NCI-H510A (cell line): ENCODE measurements around the gene NRXN2.

ENCODE experiments used
- DNase-seq: peaks from one replicate; lab custom pipeline; 2025; lab: John Stamatoyannopoulos, UW

Gene NRXN2

DNA sequence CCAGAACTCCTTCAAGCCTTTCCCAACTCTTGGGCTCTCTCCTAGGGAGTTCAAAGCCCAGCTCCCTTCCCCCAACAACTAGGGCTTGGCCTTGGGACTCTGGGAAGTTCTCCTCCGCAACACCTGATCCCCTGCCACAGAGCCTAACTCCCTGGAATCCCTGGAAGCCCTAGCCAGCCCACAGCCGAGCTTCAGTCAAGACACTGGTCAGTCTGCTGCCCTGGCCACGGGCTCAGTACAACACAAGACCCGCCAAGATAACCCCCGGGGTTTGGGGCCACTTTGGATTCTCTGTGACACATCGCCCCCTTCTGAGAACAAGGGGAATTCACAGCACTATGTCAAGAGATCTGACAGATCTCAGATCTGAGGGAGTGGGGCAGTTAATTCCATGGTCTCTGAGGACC, 73.7 kb downstream of the NRXN2 start:
- no peak for DNase-seq

DNA sequence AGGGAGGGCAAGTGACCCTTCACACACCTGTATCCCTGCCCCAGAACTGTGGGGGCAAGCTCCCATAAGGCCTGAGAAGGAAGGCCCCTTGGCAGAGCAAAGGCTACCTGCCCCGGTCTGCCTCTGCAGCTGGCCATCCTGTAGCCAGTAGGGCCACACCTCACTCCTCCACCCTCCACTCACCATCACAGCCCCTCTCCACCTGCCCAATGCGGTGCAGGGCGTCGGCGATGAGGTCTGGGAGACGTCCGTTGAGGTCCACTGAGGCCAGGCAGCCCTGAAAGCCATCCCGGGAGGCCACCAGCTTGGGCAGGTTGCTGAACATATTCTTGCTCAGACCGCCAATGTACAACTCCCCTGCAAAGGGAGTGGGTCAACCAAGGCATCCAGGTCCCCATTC, 74.4 kb downstream of the NRXN2 start:
- DNase-seq, result no peak

DNA sequence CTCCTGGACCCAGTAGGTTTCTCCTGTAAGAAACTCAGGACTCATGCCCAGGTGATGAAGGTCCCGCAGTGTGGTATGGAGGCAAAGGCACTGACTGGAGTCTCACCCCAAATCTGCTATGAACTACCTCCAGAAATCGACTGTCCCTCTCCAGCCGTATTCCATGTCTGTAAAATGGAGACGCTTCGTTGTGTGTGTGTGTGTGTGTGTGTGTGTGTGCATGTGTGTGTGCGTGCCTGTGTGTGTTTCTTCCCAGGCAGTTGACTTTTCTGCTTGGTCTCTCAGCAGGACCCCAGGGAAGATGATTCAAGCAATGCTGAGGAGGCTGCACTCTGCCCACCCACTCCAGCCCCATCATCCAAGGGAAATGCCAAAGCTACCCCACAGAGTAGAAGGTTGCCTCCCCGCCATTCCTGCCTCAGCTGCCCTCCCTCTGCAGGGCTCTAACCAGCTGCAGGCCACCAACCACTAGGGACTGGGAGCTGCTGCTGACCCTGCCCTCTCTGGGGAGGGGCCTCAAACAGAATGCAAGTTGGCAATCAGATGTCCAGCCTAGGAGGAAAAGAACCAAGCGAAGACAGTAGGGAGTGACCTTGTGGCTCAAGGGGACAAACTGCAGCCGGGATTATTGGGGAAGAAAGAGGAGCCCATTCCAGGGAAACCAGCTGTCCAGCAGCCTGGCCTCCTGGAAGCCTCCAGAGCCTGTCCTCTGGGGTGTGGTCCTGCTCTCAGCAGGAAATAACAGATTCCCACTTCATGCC, 75.8 kb downstream of the NRXN2 start:
- no peak for DNase-seq

DNA sequence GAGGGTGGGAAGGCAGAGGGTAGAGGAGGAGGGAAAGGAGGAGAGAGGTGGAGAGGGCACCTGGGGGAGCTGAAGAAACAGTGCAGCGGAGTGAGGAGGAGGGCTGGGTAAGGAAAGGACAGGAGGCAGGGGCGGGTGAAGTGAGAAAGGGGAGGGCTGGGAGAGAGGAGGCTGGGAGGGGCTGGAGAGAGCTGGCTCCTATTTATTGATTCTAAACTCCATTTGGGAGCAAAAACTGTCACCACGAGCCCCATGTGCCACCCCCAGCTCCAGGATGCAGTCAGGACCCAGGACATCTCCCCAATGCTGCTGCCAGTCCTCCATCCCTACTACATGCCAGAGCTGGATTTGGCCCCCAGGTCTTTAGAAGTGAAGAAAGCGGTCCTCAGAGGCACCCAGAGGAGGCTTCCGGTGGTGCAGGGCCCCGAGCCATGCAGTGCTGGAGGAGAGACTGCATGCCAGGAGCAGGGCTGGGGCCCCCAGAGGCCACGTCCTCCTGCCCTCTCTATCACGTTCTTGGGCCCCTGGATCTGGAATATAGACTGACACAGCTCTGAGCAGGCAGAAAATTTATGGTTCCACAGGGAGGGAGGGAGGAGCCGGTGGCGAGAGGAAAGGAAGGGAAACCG, 78.2 kb downstream of the NRXN2 start:
- no peak for DNase-seq

DNA sequence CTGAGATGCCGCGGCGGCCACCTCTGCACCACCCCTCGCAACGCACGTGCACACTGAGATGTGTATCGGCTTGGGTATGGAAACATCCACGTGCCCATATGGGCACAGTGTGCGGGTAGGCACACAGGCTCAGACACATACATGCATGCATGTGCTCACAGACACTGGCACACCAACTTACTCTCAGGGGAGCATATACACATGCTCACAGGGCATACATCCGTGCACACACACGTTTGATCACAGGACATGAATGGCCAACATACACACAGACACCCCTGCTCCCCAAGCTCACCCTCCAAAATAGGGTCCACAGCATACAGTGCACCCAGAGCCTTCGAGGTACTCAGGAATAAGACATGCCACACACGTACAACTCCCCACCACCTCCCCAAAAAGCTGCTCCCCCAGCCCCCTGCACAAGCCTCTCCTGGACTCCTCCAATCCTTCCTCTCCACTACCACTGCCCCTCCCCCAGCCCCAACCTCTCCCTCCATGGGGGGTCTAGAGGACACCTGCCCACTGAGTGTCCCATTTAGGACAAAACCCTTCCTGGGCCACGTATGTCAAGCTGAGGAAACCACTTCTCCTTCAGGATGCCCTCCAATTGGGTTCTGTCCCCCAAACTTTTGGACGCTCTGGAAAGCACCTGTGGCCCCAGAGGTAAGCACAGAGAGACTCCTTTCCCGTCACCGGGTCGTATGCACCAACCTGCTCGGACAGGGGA, 78.9 kb downstream of the NRXN2 start:
- no peak for DNase-seq

DNA sequence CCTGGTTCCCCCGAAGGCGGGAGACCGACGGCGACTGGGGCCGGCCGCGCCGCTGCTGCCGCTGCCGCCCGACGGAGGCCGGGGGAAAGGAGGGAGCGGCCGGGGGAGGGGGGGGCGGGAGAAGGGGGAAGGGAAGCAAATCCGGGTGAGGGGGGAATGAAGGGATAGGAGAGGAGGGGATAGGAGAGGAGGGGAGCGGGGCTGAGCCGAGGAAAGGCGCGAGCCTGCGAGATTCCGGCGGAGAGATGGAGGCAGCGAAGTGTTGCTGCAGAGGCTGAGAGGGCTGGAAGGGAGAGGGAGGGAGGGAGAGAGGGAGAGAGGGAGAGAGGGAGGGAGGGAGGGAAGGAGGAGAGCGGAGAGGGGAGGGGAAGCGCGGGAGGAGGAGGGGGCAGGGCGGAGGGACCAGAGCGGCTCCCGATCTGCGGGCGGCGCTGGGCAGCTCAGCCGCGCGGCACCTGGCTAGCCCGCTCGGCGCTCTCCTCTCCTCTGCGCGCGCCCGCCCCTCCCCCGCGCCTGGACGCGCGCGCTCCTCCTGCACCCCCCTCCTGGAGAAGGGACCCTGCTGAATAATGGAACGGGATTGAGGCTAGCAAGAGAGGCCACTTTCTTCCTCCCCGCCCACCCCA, 79.6 kb downstream of the NRXN2 start:
- no peak for DNase-seq

DNA sequence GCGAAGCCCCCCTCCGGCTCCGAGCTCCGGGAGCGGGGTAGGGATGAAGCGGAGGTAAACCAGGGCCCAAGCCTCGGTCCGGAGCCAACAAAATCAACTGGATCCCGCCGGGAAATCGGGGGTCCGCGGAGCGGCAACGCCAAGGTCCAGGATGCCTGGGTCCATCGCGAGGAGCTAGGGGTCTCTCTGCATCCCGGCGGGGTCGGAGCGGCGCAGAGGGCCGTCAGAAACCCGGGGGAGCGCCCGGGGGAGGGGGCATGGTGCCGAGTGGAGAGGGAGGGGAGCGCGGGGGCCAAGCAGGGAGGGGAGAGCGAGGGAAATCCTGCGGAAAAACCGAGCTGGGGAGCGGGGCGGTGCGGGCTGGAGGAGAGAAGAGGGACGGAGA, 80.1 kb downstream of the NRXN2 start:
- no peak for DNase-seq

DNA sequence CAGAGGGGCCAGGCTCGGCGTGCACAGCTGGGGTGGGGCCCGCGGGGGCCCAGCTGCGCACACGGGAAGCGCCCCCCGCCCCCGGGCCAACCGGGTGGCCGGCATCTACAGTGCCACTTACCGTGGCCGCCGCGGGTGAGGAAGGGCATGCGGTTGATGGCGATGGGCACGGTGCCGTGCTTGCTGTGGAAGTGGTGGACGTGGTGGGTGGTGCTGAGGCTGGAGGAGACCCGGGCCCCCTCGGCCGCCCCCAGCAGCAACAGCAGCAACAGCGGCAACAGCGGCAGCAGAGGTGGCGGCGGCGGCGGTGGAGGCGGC, 80.6 kb downstream of the NRXN2 start:
- no peak for DNase-seq

DNA sequence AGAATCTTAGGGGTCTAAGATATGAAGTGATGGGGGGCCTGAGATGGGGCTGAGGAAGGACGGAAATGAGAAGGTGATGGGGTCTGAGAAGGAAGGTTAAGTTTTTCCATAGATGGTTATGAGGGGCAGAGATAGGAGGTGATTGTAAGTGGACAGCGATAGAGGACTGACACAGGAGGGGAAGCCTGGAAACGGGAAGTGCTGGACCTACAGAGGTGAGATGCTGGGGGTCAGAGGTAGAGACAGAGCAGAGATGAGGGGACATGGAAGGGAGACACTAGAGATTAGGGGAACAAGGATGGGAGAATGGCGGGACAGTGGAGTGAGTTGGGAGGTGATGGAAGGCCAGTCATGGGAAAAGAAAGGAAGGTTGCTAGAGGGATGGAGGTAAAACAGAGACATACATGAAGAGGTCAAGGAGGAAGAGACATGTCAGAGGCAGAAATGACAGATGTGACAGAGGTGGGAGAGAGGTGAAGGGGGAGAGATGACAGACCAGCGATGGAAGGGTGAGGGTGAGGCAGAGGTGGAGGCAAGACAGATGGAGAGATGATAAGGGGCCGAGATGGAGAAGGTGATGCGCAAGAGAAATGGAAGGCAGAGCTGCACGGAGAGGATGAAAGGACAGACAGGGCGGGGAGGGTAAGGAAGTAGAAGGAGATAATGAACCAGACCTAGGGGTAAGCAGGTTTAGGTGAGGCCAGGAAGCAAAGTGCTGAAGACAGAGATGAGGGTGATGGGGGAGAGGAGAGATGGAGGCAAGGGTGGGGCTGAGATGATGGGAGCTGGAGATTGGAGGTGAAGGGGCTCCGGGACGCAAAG, 81.2 kb downstream of the NRXN2 start:
- no peak for DNase-seq

DNA sequence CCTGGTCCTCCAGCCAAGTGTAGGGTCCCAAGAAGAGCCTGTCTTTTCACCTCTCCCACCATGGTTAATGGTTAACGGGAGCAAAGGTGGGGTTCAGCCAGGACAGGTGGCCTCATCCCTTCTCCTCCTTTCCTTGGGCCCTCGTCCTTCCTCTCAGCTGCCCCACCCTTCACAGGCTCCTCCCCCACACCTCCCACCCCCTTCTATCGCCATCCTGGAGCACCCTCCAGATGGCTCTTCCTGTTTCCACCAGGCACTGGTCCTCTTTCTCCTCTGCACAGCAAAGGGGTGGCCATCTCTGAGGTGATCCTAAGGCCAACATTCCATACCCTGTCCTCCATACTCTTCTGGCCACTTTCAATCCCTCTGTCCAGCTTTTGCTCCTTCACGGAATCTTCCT, 83.1 kb downstream of the NRXN2 start:
- DNase-seq, result no peak

DNA sequence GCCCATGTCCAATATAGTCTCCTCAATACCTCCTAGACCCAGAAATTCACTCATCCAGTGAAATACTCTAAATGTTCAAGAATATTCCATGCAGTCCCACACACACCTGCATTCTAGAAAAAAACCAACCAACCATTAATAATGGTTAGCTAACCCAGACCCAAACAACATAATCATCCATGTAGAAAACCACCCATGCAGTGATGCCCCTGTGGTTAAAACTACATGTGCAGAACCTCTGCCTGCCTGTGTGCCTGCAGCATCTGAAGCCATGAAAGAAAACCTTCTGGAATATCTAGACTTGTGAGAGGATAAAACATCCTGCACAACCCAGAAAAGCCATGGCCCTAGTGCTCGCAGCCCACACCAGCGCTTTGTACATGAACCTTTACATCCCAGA, 84.2 kb downstream of the NRXN2 start:
- DNase-seq, result no peak

DNA sequence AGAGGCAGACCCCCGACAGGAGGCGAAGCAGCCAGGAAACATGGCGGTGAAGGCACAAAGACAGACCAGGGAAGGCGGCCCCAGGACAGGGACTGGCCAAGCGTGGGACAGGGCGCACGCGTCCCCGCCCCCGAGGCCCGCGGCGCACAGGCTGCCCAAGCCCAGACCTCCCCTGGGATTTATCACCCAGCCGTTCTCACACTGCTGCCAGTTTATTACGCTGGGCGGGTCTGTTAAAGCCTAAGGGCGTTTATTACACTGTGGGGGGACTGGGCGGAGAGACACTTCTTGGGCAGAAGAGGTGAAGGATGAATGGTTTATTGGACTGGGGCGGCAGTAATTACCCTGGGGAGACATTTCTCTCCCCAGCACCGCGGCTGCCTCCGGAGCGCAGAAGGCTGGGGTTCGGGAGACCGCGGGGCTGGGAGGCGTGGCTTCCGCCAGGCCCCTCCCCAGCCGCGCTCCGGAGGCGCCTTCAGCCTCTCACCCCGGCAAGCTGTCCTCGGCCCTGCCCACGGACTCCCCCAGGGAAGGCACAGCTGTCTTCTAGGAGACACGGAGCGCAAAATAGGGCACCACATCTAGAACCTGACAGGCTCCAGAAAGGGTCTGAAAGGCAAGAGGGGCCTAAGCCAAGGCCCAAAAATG, 84.9 kb downstream of the NRXN2 start:
- no peak for DNase-seq

DNA sequence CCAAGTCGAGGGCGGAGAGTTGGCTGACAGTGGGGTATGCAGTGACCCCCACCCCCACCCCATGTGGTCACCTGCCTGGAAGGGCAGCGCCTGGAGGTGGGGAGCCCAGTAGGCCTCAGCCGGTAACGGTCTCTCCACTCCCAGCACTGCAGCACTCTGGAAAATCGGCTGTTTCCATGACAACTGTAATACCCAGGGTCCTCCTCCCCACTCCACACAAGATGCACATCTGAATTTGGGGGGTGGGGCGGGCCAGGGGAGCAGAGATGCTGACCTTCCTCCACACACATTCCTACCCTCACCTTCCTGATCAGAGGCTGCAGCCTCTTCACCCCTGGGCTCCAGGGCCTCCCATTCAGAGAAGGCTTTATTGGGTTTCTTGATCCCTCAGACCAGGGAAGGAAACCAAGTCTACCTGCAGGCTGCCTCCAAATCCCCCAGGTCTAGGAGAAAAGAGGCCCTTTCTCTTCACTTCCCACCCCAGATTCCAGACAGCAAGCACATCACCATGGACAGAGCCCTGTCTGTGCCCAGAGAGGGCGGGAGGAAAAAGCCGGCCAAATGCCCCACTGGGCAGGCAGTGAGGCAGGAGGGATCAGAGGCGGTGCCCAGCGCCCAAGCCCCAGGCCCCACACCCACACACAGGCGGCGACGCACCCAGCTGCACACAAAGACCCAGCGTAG, 85.5 kb downstream of the NRXN2 start:
- no peak for DNase-seq

DNA sequence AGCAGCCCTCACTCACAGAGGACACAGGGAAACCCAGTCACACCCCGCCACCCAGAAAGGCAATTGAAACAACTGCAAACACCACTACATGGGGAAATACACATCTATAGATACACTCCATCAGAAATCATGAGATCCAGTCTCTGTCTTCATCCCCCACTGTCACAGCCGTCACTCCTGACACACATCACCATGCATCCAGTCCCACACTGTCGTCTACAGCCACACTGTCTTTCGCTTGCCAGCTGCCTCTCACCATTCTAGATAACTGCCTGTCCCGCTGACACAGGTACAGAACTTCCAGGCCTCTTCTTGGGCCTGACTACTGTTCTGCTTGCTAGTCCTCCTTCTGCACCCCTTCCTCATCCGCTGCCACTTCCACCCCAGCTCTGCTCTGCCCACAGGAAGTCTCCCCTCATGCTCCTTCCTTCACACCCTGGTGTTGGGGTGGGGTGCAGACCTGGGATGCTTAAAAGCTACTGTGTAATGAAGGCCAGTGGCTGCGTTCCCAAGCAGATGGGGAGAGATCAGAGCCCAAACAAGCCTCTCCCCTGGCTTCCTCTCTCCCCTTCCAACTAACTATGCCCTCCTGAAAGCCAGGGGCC, 89.3 kb downstream of the NRXN2 start:
- no peak for DNase-seq

DNA sequence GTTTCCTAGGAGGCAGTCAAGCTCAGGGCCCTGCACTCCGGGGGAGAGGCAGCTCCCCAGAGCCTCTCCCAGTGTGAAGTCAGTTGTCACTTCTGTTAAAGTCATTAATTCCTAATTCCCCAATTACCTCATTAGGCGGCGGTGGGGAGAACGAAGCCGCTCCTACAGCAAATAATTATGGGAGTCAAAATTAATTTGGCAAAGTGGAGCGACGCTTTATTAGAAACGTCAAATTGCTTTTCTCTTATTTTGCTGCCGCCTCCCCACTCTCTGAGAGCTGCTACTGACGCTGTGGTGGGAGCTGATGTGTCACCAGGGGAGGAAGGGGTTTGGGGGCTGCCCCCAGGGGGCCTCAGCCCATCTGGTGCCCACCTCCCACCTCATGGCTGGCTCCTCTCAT, 90.3 kb downstream of the NRXN2 start:
- no peak for DNase-seq

DNA sequence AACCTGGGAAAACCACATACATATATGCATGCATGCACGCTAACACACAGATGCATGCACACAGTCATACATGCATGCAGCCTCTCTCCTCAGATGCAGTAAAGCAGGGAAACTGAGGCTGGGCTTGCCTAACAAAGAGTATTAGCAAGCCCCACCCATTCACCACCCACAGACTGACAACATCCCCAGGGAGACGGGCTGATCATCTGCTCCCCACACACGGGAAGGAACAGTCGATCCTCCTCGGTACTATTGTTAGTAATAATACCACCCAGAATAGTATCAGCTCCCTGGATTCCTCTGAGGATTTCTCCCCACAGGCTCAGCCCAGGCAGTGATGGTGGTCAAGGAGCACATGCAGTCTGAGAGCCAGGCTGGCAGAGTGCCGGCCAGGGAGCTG, 90.8 kb downstream of the NRXN2 start:
- DNase-seq, result no peak

DNA sequence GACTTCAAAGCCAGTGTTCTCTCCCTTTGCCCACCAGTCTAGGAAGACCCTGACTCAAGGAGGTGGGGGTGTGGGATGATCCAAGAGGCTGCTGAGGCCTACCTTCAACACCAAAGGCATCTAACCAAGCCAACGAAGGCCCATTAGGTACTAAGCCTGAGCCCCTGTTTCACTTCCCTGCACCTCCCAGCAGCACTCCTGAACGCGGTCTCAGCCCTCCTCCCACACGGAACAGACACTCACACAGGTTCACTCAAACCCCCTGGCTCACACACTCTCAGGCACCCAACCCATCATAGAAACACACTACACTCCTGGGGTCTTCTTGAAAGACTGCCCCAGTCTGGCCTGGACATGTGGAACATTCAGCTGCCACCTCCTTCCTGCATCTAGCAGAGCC, 91.3 kb downstream of the NRXN2 start:
- DNase-seq, result no peak

DNA sequence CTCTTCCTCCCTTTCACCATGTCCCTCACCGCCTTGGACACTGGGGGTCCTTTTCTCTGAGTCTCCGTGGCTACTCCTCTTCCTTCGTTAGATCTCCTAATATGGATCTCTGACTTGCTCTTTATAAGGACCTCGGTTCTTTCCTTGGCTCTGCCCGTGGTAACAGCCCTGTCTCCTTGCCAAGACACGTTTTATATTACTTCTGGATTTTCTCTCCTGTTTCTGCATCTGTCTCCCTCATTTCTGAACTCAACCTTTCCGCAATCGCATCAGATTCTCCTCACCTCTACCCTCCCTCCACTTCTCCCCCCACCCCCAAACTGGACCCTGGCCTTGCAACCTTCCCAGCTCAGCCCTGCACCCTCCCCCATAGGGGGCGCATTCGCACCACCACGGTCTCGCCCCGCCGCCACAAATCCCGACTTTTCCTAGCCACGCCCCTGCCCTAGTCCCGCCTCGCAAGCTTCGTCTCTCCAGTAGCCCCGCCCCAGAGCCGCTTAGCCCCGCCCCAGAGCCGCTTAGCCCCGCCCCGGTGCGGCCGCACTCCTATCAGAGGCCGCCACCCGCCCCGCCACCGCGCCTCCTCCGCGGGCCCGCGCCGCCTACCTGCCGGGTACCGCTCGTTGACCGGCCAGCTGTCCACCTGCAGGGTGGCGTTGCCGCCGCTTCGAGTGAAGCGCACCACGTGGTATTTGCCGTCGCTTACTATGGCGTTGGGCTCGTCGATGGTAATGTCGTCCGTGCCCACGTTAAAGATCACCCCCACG, 93.0 kb downstream of the NRXN2 start:
- DNase-seq, result no peak

DNA sequence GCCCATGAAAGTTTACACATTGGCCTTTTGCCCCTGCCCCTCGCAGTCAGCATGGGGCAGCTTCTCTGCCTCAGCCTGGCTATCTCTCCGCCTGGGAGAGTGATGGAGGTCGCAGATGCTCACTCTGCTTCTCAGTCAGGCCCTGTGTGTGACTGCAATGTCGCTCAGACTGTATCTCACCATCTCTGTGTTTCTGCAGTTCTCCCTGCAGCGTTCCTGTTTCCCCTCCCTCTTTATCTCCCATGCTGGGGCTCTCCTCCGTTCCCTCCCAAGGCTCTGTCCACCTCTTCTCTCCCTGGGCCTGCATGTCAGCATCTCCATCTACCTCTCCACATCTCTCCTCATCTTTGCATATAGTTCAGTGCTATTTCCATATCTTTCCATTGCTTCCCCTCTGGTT, 93.9 kb downstream of the NRXN2 start:
- no peak for DNase-seq

DNA sequence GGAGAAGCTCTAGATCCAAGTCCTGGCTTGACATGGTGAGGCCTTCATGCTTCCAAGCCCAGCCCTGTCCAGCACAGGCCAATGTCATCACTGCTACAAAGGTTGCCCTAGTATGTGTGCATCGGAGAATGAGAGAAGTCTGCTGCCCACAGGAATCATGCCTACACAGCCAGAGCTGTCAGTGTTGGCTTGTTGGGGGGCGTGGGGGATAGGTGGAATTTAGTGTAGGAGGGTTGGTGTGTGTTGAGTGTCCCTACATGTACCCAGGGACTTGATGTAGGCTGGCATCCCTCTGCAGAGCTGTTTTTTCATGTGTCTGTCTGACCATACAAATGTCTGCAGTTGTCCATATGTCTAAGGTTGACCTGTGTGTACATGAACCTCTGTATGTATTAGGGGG, 94.4 kb downstream of the NRXN2 start:
- DNase-seq, result no peak
